NCI-H2107 treated with DMSO at 0.1 percent for 48 hours (cell line): ENCODE data around the gene UBA1.
"Not testable (repeated sequence)": the region's sequence is repeated elsewhere in the genome, so short reads cannot be mapped to it uniquely, and the experiment has no call there.

ENCODE experiments used
- DNase-seq: peaks from one replicate; lab custom pipeline; 2025; ENCODE audit not compliant: unreplicated experiment; lab: John Stamatoyannopoulos, UW

UBA1 gene

DNA sequence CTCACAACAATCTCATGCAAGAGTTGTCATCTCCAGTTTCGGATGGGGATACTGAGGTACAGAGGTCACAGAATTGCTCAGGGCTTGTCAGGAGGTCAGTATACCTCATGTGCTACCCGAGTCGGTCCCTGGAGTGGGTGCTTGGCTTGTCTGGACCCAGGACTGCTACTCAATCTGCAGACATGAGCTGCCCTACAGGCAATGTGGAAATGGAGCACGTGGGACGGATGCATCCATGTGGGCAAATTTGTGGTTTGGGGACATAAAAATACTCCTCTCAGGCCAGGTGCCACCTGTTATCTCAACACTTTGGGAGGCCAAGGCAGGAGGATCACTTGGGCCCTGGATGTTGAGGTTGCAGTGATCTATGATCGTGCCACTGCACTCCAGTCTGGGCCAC lies 54.9 kb downstream of the UBA1 start:
- no peak for DNase-seq

DNA sequence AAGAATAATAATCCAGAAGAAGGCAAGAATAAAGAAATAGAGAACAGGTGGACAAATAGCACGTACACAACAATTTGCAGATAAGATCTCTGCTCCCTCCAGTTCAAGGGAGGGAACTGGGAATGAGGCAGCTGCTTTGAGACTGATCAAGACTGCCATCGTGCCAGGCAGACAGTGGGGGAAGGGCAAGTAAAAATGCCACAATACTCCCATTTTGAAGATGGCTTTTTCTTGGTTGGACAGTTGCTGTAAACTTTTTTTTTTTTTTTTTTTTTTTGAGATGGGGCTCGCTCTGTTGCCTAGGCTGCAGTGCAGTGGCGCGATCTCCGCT lies 56.4 kb downstream of the UBA1 start:
- DNase-seq = no peak

DNA sequence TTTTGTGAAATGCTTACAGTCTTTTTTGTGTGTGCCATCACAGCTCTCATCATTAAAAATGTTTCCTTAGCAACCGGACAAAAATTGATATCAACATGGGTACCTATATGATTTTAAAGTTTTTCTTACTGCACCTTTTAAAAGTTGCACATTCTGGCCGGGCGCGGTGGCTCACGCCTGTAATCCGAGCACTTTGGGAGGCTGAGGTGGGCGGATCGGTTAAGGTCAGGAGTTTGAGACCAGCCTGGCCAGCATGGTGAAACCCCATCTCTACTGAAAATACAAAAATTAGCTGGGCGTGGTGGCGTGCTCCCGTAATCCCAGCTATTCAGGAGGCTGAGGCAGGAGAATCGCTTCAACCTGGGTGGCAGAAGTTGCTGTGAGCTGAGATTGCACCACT lies 64.0 kb downstream of the UBA1 start:
- not testable (repeated sequence) for DNase-seq
